ENCODE measurements around the gene RNASEH2A.

RNASEH2A gene

DNA sequence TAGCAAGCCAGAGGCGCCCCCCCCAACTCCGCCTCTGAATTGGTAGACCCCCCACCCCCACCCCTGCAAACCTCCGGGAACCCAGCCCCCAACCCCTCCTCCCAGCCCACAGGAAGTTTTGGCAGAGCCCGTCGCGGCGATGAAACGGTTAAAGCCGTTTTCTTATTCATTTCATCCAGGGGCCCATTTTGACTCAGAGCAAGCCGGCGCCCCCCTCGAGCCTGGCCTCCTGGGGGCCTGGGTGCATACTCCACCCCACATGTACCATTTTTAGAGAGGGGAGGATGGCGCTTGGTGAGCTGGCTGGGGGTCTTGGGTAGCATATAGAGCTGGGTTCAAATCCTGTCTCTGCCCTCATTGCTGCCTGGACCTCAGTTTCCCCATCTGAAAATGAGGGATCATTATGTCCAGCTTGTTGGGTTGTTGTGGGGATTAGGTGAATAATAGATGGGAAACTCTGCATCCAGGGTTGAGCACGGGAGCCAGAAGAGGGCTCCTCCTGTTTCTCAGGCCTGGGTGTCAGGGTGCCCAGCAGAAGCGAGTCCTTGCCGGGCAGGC, 23.0 kb upstream of the RNASEH2A start:
- DNase-seq (ENCODE audit: low read depth) = no peak

GRCh38 chr19:12783849-12784393, 22.5 kb upstream of the RNASEH2A start:
- DNase-seq (ENCODE audit: low read depth) = no peak

GRCh38 chr19:12784394-12784870, 22.0 kb upstream of the RNASEH2A start:
- no peak for DNase-seq (ENCODE audit: low read depth)

DNA sequence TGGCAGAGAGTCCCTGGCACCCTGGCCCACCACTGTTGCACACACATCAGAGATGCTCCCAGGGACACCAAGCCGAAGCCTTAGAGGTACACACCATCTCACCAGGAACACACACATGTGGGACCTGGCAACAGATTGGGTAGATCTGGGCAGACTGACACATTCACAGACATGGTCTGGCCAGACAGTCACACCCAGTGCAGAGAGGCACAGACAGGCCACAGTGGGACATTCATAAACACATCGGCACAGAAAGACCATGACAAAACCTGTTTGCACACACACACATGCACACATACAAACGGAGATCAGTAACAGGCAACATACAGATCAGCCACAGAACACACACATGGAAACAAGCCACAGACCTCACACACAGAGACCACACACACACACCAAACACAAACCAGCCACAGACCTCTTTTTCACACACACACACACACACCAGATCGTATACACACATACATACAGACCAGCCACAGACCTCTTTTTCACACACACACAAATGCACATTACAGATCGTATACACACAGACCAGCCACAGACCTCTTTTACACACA, 21.4 kb upstream of the RNASEH2A start:
- DNase-seq (ENCODE audit: low read depth) = no peak

DNA sequence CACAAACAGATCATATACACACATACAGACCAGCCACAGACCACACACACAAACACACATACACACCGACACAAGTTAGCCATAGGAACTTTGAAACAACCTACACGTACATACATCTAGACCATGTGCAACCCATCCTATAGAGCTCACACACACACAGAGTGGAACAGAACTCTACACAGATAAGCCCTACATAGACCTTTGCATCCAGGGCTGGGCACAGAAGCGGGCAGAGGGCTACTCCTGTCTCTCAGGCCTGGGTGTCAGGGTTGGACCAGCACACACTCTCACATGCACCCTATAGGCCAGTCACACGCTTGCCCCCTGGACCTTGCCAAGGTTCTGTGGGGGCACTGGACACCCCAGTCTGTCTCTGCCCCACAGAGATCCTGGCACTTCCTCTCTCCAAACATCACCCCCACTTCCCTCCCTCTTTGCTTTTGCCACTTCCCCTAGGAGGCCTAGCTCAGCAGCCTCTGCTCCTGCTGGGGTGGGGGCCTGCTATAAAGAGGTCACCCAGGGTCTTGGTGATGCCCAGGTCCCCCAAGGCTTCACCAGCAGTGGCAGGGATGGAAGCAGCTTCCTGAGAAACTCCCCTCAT, 20.9 kb upstream of the RNASEH2A start:
- no peak for DNase-seq (ENCODE audit: low read depth)

GRCh38 chr19:12786141-12786870, 20.1 kb upstream of the RNASEH2A start:
- DNase-seq (ENCODE audit: low read depth) = no peak

DNA sequence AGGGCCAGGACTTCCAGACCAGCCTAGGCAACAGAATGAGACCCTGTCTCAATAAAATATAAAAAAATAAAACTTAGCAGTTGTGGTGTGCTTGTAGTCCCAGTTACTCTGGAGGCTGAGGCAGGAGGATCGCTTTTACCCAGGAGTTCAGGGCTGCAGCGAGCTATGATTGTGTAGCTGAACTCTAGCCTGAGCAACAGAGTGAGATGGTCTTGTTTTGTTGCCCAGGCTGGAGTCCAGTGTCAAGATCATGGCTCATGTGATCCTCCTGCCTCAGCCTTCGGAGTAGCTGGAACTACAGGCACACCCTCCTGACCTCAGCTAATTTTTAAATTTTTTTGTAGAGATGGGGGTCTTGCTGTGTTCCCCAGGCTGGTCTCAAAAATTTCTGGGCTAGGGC, 19.4 kb upstream of the RNASEH2A start:
- no peak for DNase-seq (ENCODE audit: low read depth)

DNA sequence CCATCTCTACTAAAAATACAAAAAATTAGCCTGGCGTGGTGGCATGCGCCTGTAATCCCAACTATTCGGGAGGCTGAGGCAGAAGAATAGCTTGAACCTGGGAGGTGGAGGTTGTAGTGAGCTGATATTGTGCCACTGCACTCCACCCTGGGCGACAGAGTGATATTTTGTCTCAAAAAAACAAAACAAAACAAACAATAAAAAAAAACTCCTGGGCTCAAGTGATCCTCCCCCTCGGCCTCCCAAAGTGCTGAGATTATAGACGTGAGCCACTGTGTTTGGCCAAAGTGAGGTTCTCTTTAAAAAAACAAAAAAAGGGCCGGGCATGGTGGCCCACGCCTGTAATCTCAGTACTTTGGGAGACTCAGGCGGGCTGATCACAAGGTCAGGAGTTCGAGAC, 18.9 kb upstream of the RNASEH2A start:
- DNase-seq (ENCODE audit: low read depth) = no peak

GRCh38 chr19:12788042-12788681, 18.2 kb upstream of the RNASEH2A start:
- no peak for DNase-seq (ENCODE audit: low read depth)

- peak; percentile 54 for DNase-seq (ENCODE audit: low read depth)
These were observed 17.7 kb upstream of the RNASEH2A start for GRCh38 chr19:12788682-12789097.

DNA sequence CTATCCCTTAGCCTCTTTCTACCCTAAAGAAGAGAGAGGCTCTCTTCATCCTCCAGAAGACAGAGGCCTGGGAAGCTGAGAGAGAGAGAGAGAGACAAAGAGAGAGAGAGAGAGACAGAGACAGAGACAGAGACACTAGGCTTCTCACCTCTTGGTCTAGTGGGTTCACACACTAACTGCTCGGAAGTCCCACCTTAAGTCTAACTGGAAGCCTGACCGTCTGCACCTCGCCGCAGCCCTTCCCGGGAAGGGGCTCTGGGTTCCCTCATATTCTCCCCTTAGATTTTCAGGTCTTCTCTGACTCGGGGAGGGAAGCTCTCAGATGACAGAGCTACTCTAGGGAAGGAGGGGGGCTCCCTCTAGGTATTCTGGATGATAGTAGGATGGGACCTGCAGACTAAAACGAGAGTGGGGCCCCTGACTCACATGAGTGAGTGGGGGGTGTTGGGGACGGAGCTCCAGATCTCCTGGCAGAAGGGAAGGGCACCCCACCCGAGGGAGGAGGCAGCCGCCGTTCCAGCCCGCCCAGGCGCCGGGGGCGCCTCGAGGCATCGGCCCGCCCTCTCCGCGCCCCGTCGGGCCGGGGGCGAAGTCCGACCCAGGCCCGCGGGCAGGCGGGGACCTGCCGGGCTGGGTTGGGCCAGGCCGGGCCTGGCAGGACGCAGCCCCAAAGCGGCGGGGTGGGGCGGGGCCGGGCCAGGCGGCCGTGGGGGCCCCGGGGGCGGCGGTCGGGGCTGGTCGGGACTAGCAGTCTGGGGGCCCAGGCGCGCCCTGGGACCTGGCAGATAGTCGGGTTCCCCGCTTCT, 17.1 kb upstream of the RNASEH2A start:
- DNase-seq (ENCODE audit: low read depth) = no peak

DNA sequence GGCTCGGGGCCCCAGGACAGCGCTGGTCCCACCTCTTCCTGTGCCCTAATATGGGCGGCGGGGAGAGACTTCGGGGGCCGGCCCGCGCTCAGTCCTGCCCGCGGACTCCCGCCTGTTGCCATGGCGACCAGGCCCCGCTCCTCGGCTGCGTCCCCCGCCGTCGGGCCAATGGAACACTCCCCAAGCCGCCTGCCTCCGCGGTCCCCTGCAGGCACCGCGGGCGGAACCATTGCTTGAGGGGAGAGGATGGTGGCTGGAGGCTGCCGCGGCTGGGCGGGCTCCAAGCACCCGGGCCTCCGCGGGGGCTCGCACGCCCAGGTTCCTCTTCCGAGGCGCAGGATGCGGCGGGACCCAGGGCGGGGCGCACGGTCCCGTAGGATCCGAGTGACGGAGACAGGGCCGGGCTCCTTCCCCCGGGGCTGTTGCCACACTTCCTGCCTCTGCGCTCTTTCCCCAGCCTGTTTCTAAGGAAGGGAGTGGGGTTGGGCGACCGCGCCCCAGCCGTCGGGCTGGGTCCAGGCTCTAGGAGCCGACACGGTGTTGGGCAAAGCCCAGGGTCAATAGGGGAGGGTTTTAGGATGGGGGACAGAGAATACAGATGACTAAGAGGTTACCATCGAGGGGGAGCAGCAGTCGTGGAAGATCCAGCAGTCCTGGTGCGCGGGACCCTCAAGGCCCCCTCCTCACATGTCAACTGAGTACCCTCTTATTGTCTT, 16.3 kb upstream of the RNASEH2A start:
- DNase-seq (ENCODE audit: low read depth) = peak; percentile 91

- no peak for DNase-seq (ENCODE audit: low read depth)
These were observed 15.6 kb upstream of the RNASEH2A start for GRCh38 chr19:12790628-12791344.

DNA sequence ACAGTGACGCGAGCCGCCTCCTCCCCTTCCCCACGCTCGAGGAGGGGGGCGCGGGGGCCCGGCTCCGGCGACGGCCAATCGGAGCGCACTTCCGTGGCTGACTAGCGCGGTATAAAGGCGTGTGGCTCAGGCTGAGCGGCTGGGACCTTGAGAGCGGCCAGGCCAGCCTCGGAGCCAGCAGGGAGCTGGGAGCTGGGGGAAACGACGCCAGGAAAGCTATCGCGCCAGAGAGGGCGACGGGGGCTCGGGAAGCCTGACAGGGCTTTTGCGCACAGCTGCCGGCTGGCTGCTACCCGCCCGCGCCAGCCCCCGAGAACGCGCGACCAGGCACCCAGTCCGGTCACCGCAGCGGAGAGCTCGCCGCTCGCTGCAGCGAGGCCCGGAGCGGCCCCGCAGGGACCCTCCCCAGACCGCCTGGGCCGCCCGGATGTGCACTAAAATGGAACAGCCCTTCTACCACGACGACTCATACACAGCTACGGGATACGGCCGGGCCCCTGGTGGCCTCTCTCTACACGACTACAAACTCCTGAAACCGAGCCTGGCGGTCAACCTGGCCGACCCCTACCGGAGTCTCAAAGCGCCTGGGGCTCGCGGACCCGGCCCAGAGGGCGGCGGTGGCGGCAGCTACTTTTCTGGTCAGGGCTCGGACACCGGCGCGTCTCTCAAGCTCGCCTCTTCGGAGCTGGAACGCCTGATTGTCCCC, 14.9 kb upstream of the RNASEH2A start, which contains the start of gene JUNB:
TSS of gene JUNB (plus strand) at position 142 of the 706 bp plus-strand sequence. CDS start at position 428, 286 bp downstream.
- peak; percentile 95 for DNase-seq (ENCODE audit: low read depth)

- no peak for DNase-seq (ENCODE audit: low read depth)
These were observed 14.1 kb upstream of the RNASEH2A start for GRCh38 chr19:12792051-12792852.

- DNase-seq (ENCODE audit: low read depth) = no peak
These were observed 13.5 kb upstream of the RNASEH2A start for GRCh38 chr19:12792853-12793289.

DNA sequence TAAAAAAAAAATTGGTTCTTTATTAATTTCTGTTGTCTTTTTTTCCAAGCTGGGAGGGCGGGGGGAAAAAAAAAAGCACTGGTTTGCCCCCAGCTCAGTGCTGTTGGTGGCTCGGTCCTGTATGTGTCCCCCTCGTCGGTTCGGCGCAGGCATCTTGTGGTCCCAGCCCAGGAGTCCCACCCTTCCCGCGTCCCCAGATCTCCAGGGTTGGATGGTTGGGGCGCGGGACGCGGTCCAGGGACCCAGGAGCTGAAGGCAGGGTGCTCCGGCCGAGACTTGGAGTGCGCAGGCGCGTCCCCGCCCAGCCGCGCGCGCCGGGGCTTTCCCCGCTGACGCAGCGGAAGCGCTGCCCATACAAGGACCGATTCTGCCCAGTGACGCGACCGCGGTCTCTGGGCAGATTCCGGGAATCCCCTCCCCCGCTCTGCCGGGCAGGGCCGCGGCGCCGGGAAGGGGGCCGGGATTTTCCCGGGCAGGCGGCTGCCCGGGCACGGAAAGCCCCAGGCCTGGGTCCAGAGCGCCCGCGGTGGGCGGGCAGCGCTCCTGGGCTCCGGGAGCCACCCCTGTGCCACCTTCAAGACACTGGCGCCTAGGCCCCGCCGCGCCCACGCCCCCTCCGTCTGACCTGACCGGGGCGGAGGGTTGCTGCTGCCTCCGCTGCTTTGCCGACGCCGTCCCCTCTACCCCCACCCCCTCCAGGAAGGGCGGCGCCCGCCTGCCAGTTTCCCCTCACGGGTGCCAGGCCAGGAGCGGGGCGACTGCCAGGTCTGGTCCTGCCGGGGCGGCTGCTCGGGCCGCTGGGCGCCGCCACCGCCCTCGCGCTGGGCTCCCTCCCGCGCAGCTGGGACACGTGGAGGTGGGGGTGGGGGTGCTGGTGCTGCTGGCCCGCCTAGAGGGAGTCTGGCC, 12.8 kb upstream of the RNASEH2A start:
- DNase-seq (ENCODE audit: low read depth) = peak; percentile 90
